GM18909 (cell line): ENCODE measurements around the gene APOBEC4.

Experiments
- ATAC-seq: cut with Tn5 transposase; IDR thresholded peaks from one replicate; pipeline ENCODE4 v1.9.1; 2021; ENCODE audit warnings: mild to moderate bottlenecking; ENCODE audit not compliant: unreplicated experiment, poor library complexity

Gene APOBEC4

GRCh38 chr1:183675883-183676585, 22.9 kb upstream of the APOBEC4 start:
- no peak for ATAC-seq

GRCh38 chr1:183675381-183675780, 22.3 kb upstream of the APOBEC4 start:
- no peak for ATAC-seq

- ATAC-seq = no peak
These were observed 21.8 kb upstream of the APOBEC4 start for GRCh38 chr1:183674886-183675285.

- no peak for ATAC-seq
These were observed 21.2 kb upstream of the APOBEC4 start for GRCh38 chr1:183674339-183674738.

- ATAC-seq = no peak
These were observed 20.6 kb upstream of the APOBEC4 start for GRCh38 chr1:183673605-183674323.

GRCh38 chr1:183670169-183670568, 17.1 kb upstream of the APOBEC4 start:
- ATAC-seq = no peak

DNA sequence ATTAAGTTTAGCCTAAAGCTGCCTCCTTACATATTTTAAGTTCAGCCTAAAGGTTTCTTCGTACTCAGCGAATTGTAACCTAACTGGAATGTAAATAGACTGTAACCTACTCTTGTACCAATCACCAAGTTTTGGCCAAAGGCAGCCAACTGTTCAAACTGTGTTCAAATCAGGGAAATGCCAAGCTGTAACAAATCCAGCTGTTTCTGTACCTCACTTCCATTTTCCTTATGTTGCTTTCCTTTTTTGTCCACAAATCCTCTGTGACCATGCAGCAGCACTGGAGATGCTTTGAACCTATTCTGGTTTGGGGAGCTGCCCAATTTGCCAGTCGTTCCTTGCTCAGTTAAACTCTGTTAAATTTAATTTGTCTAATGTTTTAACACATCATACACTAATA, 3.2 kb upstream of the APOBEC4 start:
- no peak for ATAC-seq

DNA sequence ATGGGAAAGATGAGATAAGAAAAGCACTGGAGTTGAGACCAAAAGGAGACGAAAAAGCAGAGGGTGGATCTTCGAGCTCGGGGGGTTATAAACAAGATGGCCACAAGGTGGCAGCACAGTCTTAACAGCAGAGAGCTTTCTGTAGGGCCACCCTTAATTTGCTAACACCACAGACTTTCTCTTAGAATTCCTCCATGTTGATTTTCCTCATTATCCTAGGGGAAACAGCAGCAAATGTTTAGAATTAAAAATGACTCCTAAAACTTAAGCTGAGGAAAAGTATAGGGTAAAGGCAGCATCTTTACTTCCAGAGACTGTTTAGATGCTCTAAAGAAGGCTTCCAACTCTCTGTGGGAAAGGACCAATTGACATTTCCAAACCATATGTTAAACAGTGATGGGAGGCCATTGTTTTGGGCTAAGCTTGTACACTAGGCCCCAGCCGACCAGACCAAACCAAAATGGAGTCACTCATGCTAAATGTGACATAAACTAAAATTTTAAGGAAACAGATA, 2.5 kb upstream of the APOBEC4 start:
- no peak for ATAC-seq

DNA sequence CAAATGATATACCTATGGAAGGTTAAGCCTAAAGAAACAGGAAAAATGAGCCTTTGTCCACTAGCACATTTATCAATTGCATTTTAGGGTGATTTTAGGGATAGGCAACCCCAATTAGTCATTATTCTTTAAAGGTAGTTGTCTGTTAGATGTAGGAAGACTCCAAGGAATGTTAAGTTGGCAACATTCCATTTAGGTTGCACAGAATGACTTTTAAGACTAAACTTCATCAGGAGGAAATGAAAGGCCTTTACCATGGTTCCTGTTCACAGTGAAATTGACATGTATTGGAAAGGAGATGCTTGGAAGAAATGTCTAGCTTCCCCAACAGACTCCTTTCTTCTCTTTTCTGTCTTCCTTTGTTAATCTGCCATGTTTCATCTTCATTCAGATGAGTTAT, 1.6 kb upstream of the APOBEC4 start:
- no peak for ATAC-seq

- peak; percentile 44 for ATAC-seq
These were observed 848 bp upstream of the APOBEC4 start for GRCh38 chr1:183653876-183654451.

- no peak for ATAC-seq
These were observed 312 bp upstream of the APOBEC4 start for GRCh38 chr1:183653462-183653794.

- ATAC-seq = no peak
These were observed 1.0 kb downstream of the APOBEC4 start for GRCh38 chr1:183652107-183652506.

GRCh38 chr1:183651612-183652011, 1.5 kb downstream of the APOBEC4 start:
- ATAC-seq = no peak

DNA sequence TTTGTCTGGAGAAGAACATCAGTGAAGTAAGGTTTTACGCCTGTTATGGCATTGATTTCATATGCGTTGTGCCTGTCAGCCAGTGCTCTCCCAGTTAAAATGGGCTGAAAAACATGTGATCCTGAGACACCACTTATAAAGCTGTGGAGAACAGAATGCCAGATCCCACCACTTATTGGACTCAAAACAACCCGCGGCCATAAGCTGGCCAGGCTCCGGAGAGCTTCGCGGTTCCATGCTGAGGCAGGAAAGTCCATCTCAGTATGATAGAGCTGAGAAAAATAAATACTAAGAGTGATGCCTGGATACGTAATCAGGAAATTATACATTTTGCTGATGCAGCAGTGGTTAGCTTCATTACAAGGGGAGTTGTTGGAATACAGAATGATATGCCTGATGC, 5.1 kb downstream of the APOBEC4 start:
- no peak for ATAC-seq

GRCh38 chr1:183646776-183647175, 6.3 kb downstream of the APOBEC4 start:
- ATAC-seq = no peak

DNA sequence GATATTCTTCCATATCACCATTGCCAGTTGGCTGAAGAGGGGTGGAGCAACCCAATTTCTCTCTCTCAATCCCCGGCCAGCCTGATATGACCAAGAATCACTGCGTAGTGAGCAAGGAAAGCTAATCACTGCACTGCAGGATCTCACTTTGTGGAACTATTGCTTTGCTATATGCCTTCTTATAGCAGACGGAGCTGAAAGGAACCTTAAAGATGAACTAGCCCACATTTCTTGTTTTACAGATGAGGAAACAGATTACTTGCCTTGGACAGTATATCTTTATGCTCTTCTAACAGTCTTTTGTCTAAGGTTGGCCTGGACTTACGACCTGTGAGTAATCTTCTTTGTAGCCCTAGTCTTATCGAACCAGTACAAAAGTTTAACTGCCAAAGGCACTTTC, 7.6 kb downstream of the APOBEC4 start:
- ATAC-seq = no peak

GRCh38 chr1:183642166-183642565, 10.9 kb downstream of the APOBEC4 start:
- no peak for ATAC-seq

DNA sequence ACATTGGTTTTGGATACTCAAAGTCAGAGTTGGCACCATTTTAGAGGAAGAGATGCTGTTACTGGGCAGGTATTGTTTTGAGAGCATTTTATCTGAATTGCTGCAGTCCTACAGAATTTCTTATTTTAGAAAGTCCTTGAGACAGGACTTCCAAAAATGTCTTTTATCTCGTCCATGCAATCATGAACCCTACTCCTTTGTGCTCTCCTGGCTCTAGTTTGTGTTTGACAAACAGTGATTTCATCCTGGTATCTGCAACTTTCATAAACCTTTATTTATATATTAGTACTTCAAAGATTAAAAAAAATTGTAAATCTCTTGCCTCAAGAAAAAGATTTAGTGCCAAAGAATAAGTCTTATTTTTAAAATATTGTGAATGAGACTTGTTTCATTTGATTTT, 12.9 kb downstream of the APOBEC4 start:
- ATAC-seq = no peak

- no peak for ATAC-seq
These were observed 14.3 kb downstream of the APOBEC4 start for GRCh38 chr1:183638649-183639387.

DNA sequence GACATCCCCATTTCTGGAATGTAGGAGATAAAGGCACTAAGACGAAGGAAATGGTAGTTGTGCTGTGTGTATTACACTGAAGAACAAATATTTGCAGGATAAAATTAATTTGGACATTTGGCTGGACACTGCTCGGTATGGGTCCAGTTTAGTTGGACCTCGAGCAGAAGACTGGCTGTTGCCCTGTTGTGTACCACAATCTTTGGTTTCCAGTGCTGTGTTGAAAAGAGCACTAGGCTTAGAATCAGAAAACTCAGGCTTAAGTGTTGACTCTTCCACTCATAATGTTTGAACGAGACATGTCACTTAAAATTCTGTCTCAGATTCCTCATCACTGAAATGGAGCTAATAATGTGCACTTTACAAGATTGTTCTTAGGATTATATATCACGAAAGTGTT, 16.3 kb downstream of the APOBEC4 start:
- ATAC-seq = no peak

DNA sequence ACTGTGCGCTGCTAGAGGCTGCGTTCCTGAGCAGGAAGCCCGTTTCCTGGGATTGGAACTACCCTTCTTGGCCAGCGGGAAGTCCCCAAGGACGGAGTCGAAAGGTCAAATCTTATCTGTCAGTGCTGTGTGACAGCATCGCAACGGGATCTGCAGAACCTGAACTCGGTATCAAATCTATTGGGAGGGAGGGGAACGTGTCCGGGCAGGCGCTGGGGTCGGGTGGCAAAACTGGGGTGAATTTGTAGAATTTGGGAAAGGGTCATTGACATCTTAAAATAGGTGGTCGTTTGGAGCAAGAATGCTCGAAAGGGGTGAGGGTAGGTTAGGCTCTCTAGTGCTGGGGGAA, 16.8 kb downstream of the APOBEC4 start:
- peak; percentile 1 for ATAC-seq
